AG04450 (cell line): ENCODE data around the gene PIP5K1C. TPM values are rescaled to one million over a fixed set of nuclear protein-coding genes. Genes with fewer than 3 reads are reported as not detected.

Experiments
- CTCF ChIA-PET: fragments of 300-600, 350-600 bp; formaldehyde crosslinking; extraction: SDS; loops from one replicate; lab custom pipeline; 2022; ENCODE audit warnings: antibody characterized with exemption, inconsistent platforms; lab: Charles Lee
- POLR2A ChIA-PET: fragments of 350-600 bp; formaldehyde crosslinking; extraction: SDS; loops from one replicate; lab custom pipeline; 2021; ENCODE audit warnings: antibody characterized with exemption, inconsistent platforms; lab: Yijun Ruan, JAX
- DNase-seq: peaks from one replicate; pipeline ENCODE4 v3.0.0-alpha.2; 2011; ENCODE audit warnings: low read depth, low spot score
- H3K27ac ChIP-seq: one replicate; pipeline ENCODE4 v1.5.1; 2012; ENCODE audit warnings: low read depth, low read length, control low read depth
- H3K27me3 ChIP-seq: one replicate; pipeline ENCODE4 v1.6.0; 2012; ENCODE audit warnings: low read length; ENCODE audit not compliant: control insufficient read depth, insufficient read depth
- H3K4me3 ChIP-seq: 2 replicates; pipeline ENCODE4 v1.5.1; 2011; ENCODE audit warnings: mild to moderate bottlenecking, low read depth, low read length, control low read depth
- H3K9me3 ChIP-seq: 2 replicates; pipeline ENCODE4 v1.5.1; 2012; ENCODE audit warnings: low read length; ENCODE audit not compliant: control insufficient read depth, insufficient read depth
- polyA plus RNA-seq: library from polyadenylated mRNA; depleted of rRNA; stranded (reverse); fragments of >200 nt; gene quantifications from 2 replicates; pipeline ENCODE4 v1.2.3, GENCODE V29; 2011
- TF ChIP-seq, protein P1 (sequence below): IDR thresholded peaks from 2 replicates; pipeline ENCODE4 v1.5.1; 2011; ENCODE audit warnings: low read depth, low read length, control low read depth, inconsistent platforms

PIP5K1C gene
- polyA plus RNA-seq, 1 experiment: 10.3 TPM

GRCh38 chr19:3682286-3682685 is 18.0 kb downstream of the PIP5K1C start:
- H3K27me3 ChIP-seq: no peaks in the 10 kb centered on the region
- H3K4me3 ChIP-seq: no peak overlapping the region
- TF ChIP-seq, protein P1, sequence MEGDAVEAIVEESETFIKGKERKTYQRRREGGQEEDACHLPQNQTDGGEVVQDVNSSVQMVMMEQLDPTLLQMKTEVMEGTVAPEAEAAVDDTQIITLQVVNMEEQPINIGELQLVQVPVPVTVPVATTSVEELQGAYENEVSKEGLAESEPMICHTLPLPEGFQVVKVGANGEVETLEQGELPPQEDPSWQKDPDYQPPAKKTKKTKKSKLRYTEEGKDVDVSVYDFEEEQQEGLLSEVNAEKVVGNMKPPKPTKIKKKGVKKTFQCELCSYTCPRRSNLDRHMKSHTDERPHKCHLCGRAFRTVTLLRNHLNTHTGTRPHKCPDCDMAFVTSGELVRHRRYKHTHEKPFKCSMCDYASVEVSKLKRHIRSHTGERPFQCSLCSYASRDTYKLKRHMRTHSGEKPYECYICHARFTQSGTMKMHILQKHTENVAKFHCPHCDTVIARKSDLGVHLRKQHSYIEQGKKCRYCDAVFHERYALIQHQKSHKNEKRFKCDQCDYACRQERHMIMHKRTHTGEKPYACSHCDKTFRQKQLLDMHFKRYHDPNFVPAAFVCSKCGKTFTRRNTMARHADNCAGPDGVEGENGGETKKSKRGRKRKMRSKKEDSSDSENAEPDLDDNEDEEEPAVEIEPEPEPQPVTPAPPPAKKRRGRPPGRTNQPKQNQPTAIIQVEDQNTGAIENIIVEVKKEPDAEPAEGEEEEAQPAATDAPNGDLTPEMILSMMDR: no peak
- peaks cover 20% of the 10 kb centered on the region for H3K9me3 ChIP-seq
- no peak for DNase-seq
- H3K27ac ChIP-seq: peak overlapping the region; percentile 11
- CTCF ChIA-PET: no interaction called here
- POLR2A ChIA-PET: no interaction called here

- peaks cover 20% of the 10 kb centered on the region for H3K9me3 ChIP-seq
- TF ChIP-seq, protein P1: no peak
- no peak overlapping the region for H3K4me3 ChIP-seq
- H3K27ac ChIP-seq: no peak overlapping the region
- ChIA-PET POLR2A (no interaction called here), CTCF (no interaction called here)
- DNase-seq: no peak
- no peaks in the 10 kb centered on the region for H3K27me3 ChIP-seq
Measured at GRCh38 chr19:3680939-3681338, 19.3 kb downstream of the PIP5K1C start.

GRCh38 chr19:3679581-3679980 is 20.7 kb downstream of the PIP5K1C start:
- Histone ChIP-seq H3K4me3 (no peak overlapping the region), H3K9me3 (peaks cover 12% of the 10 kb centered on the region), H3K27me3 (no peaks in the 10 kb centered on the region), H3K27ac (no peak overlapping the region)
- TF ChIP-seq, protein P1: no peak
- POLR2A ChIA-PET: no interaction called here
- no peak for DNase-seq
- CTCF ChIA-PET: no interaction called here

DNA sequence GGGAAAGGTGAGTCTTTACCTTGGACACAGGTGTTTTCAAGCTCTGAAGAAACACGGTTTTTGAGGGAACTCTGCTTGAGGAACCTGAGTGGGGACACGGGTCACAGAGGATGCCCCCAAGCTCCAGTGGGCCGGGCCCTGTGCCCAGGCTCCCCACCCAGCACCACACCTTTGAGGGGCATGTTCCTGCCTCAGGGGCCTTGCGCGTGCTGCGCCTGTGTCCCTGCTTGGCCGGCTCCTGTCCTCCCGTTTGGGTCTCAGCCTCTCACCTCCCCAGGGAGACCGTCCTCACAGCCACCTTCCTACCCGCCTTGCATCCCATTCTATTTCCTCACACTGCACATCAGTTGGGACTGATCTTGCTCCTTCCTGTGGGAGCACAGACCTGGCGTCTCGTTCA is 21.1 kb downstream of the PIP5K1C start:
- no peak for DNase-seq
- Histone ChIP-seq H3K27me3 (no peaks in the 10 kb centered on the region), H3K9me3 (peaks cover 10% of the 10 kb centered on the region), H3K4me3 (no peak overlapping the region), H3K27ac (no peak overlapping the region)
- TF ChIP-seq, protein P1: no peak
- CTCF ChIA-PET: no interaction called here
- POLR2A ChIA-PET: no interaction called here

DNA sequence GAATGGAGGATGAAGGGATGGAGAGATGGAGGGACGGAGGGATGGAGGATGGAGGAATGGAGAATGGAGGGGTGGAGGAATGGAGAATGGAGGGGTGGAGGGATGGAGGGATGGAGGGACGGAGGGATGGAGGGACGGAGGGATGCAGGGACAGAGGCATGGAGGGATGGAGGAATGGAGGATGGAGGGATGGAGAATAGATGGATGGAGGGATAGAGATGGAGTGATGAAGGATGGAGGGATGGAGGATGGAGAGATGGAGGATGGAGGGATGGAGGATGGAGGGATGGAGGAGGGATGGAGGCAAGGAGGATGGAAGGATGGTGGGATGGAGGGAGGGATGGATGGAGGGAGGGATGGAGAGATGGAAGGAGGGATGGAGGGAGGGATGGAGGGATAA is 22.1 kb downstream of the PIP5K1C start:
- ChIA-PET POLR2A (no interaction called here), CTCF (no interaction called here)
- DNase-seq: no peak
- TF ChIP-seq, protein P1: no peak
- H3K27me3 ChIP-seq: no peaks in the 10 kb centered on the region
- H3K4me3 ChIP-seq: no peak overlapping the region
- H3K9me3 ChIP-seq: peaks cover 16% of the 10 kb centered on the region; the same call in 1 of the 2 replicates
- H3K27ac ChIP-seq: no peak overlapping the region
